Measurements from ENCODE around the gene MRPL34. TPM values are rescaled to one million over a fixed set of nuclear protein-coding genes. Genes with fewer than 3 reads are reported as not detected.

Gene MRPL34
- total RNA-seq, 4 donors from 2014 or later: 91.1 to 97.2 (median 92.8) TPM

GRCh38 chr19:17319473-17320238 lies 14.0 kb downstream of the MRPL34 start:
- intact Hi-C loops (cut with DNase I): no loop called here
- WGBS, 2 donors: 88 to 93% methylated on average over 26 to 40 of the region's 40 CpGs
- no peak overlapping the region for H3K4me3 ChIP-seq
- H3K27me3 ChIP-seq: no peaks in the 10 kb centered on the region
- no peak overlapping the region for H3K27ac ChIP-seq
- DNase-seq: no peak
- H3K36me3 ChIP-seq: peaks cover 17 to 82% (median 30%) of the 10 kb centered on the region in 3 donors
- TF ChIP-seq CTCF (IDR thresholded peaks at IDR 0.05) (no peak), POLR2A (IDR thresholded peaks at IDR 0.05) (no peak)
- H3K9me3 ChIP-seq: no peaks in the 10 kb centered on the region
- H3K4me1 ChIP-seq: peaks cover 3 to 23% (median 5%) of the 10 kb centered on the region in 3 donors

- intact Hi-C loops (cut with DNase I): no loop called here
- Histone ChIP-seq H3K4me1 (peaks cover 3 to 31% (median 5%) of the 10 kb centered on the region in 3 donors), H3K9me3 (no peaks in the 10 kb centered on the region), H3K27me3 (no peaks in the 10 kb centered on the region), H3K27ac (no peak overlapping the region), H3K4me3 (no peak overlapping the region), H3K36me3 (peaks cover 15 to 85% (median 28%) of the 10 kb centered on the region in 3 donors)
- TF ChIP-seq POLR2A (IDR thresholded peaks at IDR 0.05): no peak
- no peak for TF ChIP-seq CTCF (IDR thresholded peaks at IDR 0.05)
- no peak for DNase-seq
- 65 to 97% methylated on average over 4 to 10 of the region's 11 CpGs for WGBS, 2 donors
These were observed 14.8 kb downstream of the MRPL34 start for GRCh38 chr19:17320435-17320834.

GRCh38 chr19:17321655-17322489 lies 16.2 kb downstream of the MRPL34 start:
- TF ChIP-seq CTCF (IDR thresholded peaks at IDR 0.05) (no peak), POLR2A (IDR thresholded peaks at IDR 0.05) (no peak)
- H3K27me3 ChIP-seq: no peaks in the 10 kb centered on the region
- H3K9me3 ChIP-seq: no peaks in the 10 kb centered on the region
- H3K4me3 ChIP-seq: no peak overlapping the region
- DNase-seq: no peak
- H3K27ac ChIP-seq: no peak overlapping the region
- whole genome bisulfite sequencing, 2 donors: 74 to 79% methylated on average over 8 to 12 of the region's 19 CpGs
- peaks cover 15 to 70% (median 20%) of the 10 kb centered on the region in 3 donors for H3K36me3 ChIP-seq
- intact Hi-C loops (cut with DNase I): no loop called here
- peaks cover 5 to 46% (median 9%) of the 10 kb centered on the region in 3 donors for H3K4me1 ChIP-seq

GRCh38 chr19:17322854-17323253 lies 17.2 kb downstream of the MRPL34 start:
- no peak for TF ChIP-seq CTCF (IDR thresholded peaks at IDR 0.05)
- TF ChIP-seq POLR2A (IDR thresholded peaks at IDR 0.05): no peak
- no peak overlapping the region for H3K4me3 ChIP-seq
- H3K27me3 ChIP-seq: no peaks in the 10 kb centered on the region
- intact Hi-C loops (cut with DNase I): no loop called here
- no peak for DNase-seq
- 50 to 66% methylated on average over 1 to 3 of the region's 10 CpGs for WGBS, 2 donors
- H3K36me3 ChIP-seq: peaks cover 15 to 65% (median 20%) of the 10 kb centered on the region in 3 donors
- H3K4me1 ChIP-seq: peaks cover 6 to 51% (median 10%) of the 10 kb centered on the region in 3 donors
- no peak overlapping the region for H3K27ac ChIP-seq
- no peaks in the 10 kb centered on the region for H3K9me3 ChIP-seq

Measured in esophagus squamous epithelium (tissue), 5 donors.